GM12878 (cell line): ENCODE data around the gene BRD2. TPM values are rescaled to one million over a fixed set of nuclear protein-coding genes. Genes with fewer than 3 reads are reported as not detected.

Experiments used
- ATAC-seq: fragments of 200-7000 bp; cut with Tn5 transposase; 3 replicates; pipeline ENCODE4 v1.9.1; 2020; ENCODE audit warnings: mild to moderate bottlenecking, moderate library complexity
- BruUV-seq: library from RNA; stranded (reverse); fragments of 400-500 nt; replicated peaks from 2 replicates; lab custom pipeline; 2021; lab: Mats Ljungman, UMichigan
- CTCF ChIA-PET: fragments of 300-600 bp; sonication (Branson Sonifier 250); formaldehyde crosslinking; extraction: SDS; loops from one replicate; lab custom pipeline; 2021; ENCODE audit warnings: inconsistent platforms; lab: Yijun Ruan, JAX
- POLR2A ChIA-PET: fragments of 350-600 bp; formaldehyde crosslinking; extraction: SDS; loops from one replicate; lab custom pipeline; 2021; ENCODE audit warnings: inconsistent platforms; lab: Charles Lee
- RAD21 ChIA-PET: fragments of 300-600 bp; sonication (Branson Sonifier 250); formaldehyde crosslinking; loops from one replicate; lab custom pipeline; 2023; ENCODE audit warnings: antibody characterized with exemption; ENCODE audit not compliant: unreplicated experiment; lab: Charles Lee
- SMC1A ChIA-PET: fragments of 300-600 bp; sonication (Branson Sonifier 250); formaldehyde crosslinking; loops from one replicate; lab custom pipeline; 2023; ENCODE audit not compliant: unreplicated experiment, uncharacterized antibody; lab: Charles Lee
- DNase-seq: peaks from one replicate; pipeline ENCODE4 v3.0.0-alpha.2; 2011; ENCODE audit warnings: low read depth, low spot score
- FAIRE-seq: peaks from 3 replicates; lab custom pipeline; 2011; peaks lifted over from hg19 to GRCh38; lab: Jason Lieb, UNC
- H2AFZ ChIP-seq: 2 replicates; pipeline ENCODE4 v1.6.0; 2011; ENCODE audit warnings: low read depth, low read length, control low read depth; ENCODE audit not compliant: control insufficient read depth
- H3K27ac ChIP-seq: 2 replicates; pipeline ENCODE4 v1.5.1; 2011; ENCODE audit warnings: control low read depth; ENCODE audit not compliant: control insufficient read depth, insufficient read depth
- H3K27me3 ChIP-seq, 2 experiments: replicated peaks in 1 of 2; 2 replicates each; pipeline versions ENCODE4 v1.6.0 to v1.6.1; 2011; ENCODE audit warnings: low read length in 1 of 2; ENCODE audit not compliant: control insufficient read depth in 2 of 2, insufficient read depth in 2 of 2
- H3K36me3 ChIP-seq, 2 experiments: 2 replicates each; pipeline ENCODE4 v1.5.1; 2011; ENCODE audit warnings: low read length in 1 of 2; ENCODE audit not compliant: control insufficient read depth in 2 of 2, insufficient read depth in 2 of 2
- H3K4me1 ChIP-seq: 2 replicates; pipeline ENCODE4 v1.6.1; 2011; ENCODE audit warnings: mild to moderate bottlenecking, low read length, moderate library complexity, mixed read lengths; ENCODE audit not compliant: control insufficient read depth, insufficient read depth
- H3K4me2 ChIP-seq: 2 replicates; pipeline ENCODE4 v1.6.0; 2011; ENCODE audit warnings: control low read depth; ENCODE audit not compliant: control insufficient read depth, insufficient read depth
- H3K4me3 ChIP-seq: fragments of 200-600 bp; sonication (generic); 2 replicates; pipeline ENCODE4 v1.5.1; 2016
- H3K79me2 ChIP-seq: 2 replicates; pipeline ENCODE4 v1.6.0; 2011; ENCODE audit warnings: low read length; ENCODE audit not compliant: control insufficient read depth, insufficient read depth
- H3K9ac ChIP-seq: 2 replicates; pipeline ENCODE4 v1.8.0; 2011; ENCODE audit warnings: low read length, control low read depth, mixed read lengths; ENCODE audit not compliant: control insufficient read depth, insufficient read depth
- H3K9me3 ChIP-seq: replicated peaks from 3 replicates; pipeline ENCODE4 v1.5.1; 2011; ENCODE audit warnings: mild to moderate bottlenecking, low read length; ENCODE audit not compliant: control insufficient read depth, insufficient read depth
- H4K20me1 ChIP-seq: 2 replicates; pipeline ENCODE4 v1.6.0; 2011; ENCODE audit not compliant: control insufficient read depth, insufficient read depth
- ATF2 ChIP-seq: IDR thresholded peaks from 2 replicates; pipeline ENCODE4 v1.6.1; 2012; ENCODE audit warnings: low read length, inconsistent platforms
- CHD2 ChIP-seq: IDR thresholded peaks from 2 replicates; pipeline ENCODE4 v1.6.1; 2011; ENCODE audit warnings: low read depth, low read length, improper control_type of control experiment, borderline replicate concordance
- E2F8 ChIP-seq: fragments of 450-650 bp; IDR thresholded peaks from 2 replicates; pipeline ENCODE4 v1.6.1; 2018; ENCODE audit warnings: mild to moderate bottlenecking, low read depth, moderate library complexity; ENCODE audit not compliant: partially characterized antibody
- ETV6 ChIP-seq, 2 experiments: fragments of 450-650 bp in 1 of 2; IDR thresholded peaks in 1 of 2; conservative IDR thresholded peaks in 1 of 2; 2 replicates each; pipeline ENCODE4 v1.6.1; 2014; ENCODE audit warnings: antibody characterized with exemption in 1 of 2, borderline replicate concordance in 1 of 2, low read depth in 1 of 2, mild to moderate bottlenecking in 1 of 2, moderate library complexity in 1 of 2
- HDAC2 ChIP-seq: fragments of 200-600 bp; sonication (generic); IDR thresholded peaks from 2 replicates; pipeline ENCODE4 v1.6.1; 2017
- HSF1 ChIP-seq: fragments of 150-350 bp; IDR thresholded peaks from 2 replicates; pipeline ENCODE4 v1.6.1; 2014; ENCODE audit warnings: mild to moderate bottlenecking, low read depth, low read length
- JUNB ChIP-seq: IDR thresholded peaks from 2 replicates; pipeline ENCODE4 v1.6.1; 2016; ENCODE audit warnings: antibody characterized with exemption, mild to moderate bottlenecking
- MEF2B ChIP-seq: fragments of 450-650 bp; IDR thresholded peaks from 2 replicates; pipeline ENCODE4 v1.6.1; 2018; ENCODE audit warnings: mild to moderate bottlenecking, moderate library complexity; ENCODE audit not compliant: partially characterized antibody, poor library complexity, severe bottlenecking
- SP1 ChIP-seq: IDR thresholded peaks from one replicate; pipeline ENCODE4 v1.6.1; 2011; ENCODE audit warnings: low read depth, low read length
- TCF12 ChIP-seq: IDR thresholded peaks from 2 replicates; pipeline ENCODE4 v1.6.1; 2011; ENCODE audit warnings: low read depth, mild to moderate bottlenecking, low read length
- WRNIP1 ChIP-seq: IDR thresholded peaks from 2 replicates; pipeline ENCODE4 v1.6.1; 2011; ENCODE audit warnings: low read depth, low read length, improper control_type of control experiment, borderline replicate concordance
- WGBS: methylation state at CpG from one replicate; pipeline ENCODE4 v1.1.6; 2016; ENCODE audit warnings: low lambda C conversion rate; ENCODE audit not compliant: insufficient replicate concordance, insufficient coverage; ENCODE audit errors: missing lambda C conversion rate; 5-methylcytosine and 5-hydroxymethylcytosine counted together
- in situ Hi-C: fragments of 300-500 bp; cut with MboI; formaldehyde crosslinking; loops from 9 replicates; pipeline ENCODE4 v1.14.3; 2018; ENCODE audit warnings: mixed read lengths
- intact Hi-C: fragments of 100-400 bp; cut with micrococcal nuclease; formaldehyde crosslinking; loops from one replicate; pipeline ENCODE4 v1.14.2; 2022; ENCODE audit not compliant: unreplicated experiment
- polyA plus RNA-seq, 11 experiments: library from polyadenylated mRNA; depleted of rRNA in 4 of 11; unstranded in 6 of 11; stranded (reverse) in 5 of 11; fragments of >200 nt; fragmentation: Nextera tagmentation in 4 of 11; fragmentation: Illumina TruSeq in 1 of 11; extraction: Ambion mirVana in 4 of 11; extraction: Trizol in 1 of 11; gene quantifications; 1 replicate in 1 of 11; 2 replicates in 10 of 11; pipeline versions ENCODE4 v1.2.1 to v1.2.3, GENCODE V29; 2011 to 2016; ENCODE audit warnings: inconsistent platforms in 2 of 11, missing spikeins in 2 of 11, low read depth in 1 of 11
- total RNA-seq, 4 experiments: library from RNA; depleted of rRNA in 3 of 4; stranded (reverse); fragments of >200 nt in 3 of 4; fragmentation: Illumina TruSeq in 1 of 4; extraction: Trizol in 1 of 4; gene quantifications; 2 replicates each; pipeline versions ENCODE4 v1.2.1 to v1.2.3, GENCODE V29; 2013 to 2021

Gene BRD2
- total and polyA plus RNA-seq, 10 of the 15 experiments (the other 5 are each of a cell fraction or from before 2014, with no cell fraction given), result 32.2 to 239 (median 139) TPM

- WGBS, result 14% methylated on average over 10 of the region's 10 CpGs
- H3K9ac ChIP-seq, result peak within 1 kb of the TSS; percentile 72
- SMC1A ChIA-PET, result interaction anchor here (0.8 to 11.3 kb wide), 23 partner anchors 15 to 515 kb away, joined by 3 to 354 read pairs (median 5); partner anchors contain the start of genes BRD2, HLA-DMB, HLA-DPB1 and PSMB8
- no peaks in the 10 kb centered on the region for H3K27me3 ChIP-seq
- H2AFZ ChIP-seq, result peak within 1 kb of the TSS; percentile 35
- H3K79me2 ChIP-seq, result peaks cover 46% of the 10 kb centered on the region
- peaks cover 0 to 4% of the 10 kb centered on the region in 2 experiments; a peak in 2 of 4 replicates for H3K36me3 ChIP-seq
- H3K9me3 ChIP-seq, result no peaks in the 10 kb centered on the region
- H4K20me1 ChIP-seq, result no peaks in the 10 kb centered on the region
- POLR2A ChIA-PET, result interaction anchor here (0.6 to 13.5 kb wide), 26 partner anchors 9 to 761 kb away, joined by 3 to 486 read pairs (median 6); partner anchors contain the start of genes BRD2, GPSM3, HLA-DMB and HLA-DOA
- CTCF ChIA-PET, result interaction anchor here (0.7 to 13.5 kb wide), 37 partner anchors 13 to 824 kb away, joined by 3 to 532 read pairs (median 7); partner anchors contain the start of genes BRD2, HLA-DMB, HLA-DPA1 and PSMB8
- BruUV-seq, result TSS peak; percentile 90
- peaks cover 44% of the 10 kb centered on the region for H3K4me1 ChIP-seq
- in situ Hi-C loops (loop anchor here (25.0 kb wide), 2 partner anchors 1391 to 1709 kb away; partner anchors contain the start of gene LTA), intact Hi-C loops (loop anchor here (1.0 to 2.0 kb wide), 3 partner anchors 18 to 68 kb away; no protein-coding TSS in a partner anchor)
- peak within 1 kb of the TSS; percentile 85 for H3K4me2 ChIP-seq
- peak; percentile 99 for DNase-seq
- peak; percentile 59 for FAIRE-seq
- ATAC-seq, result peak; percentile 94
- peak within 1 kb of the TSS; percentile 98 for H3K4me3 ChIP-seq
- H3K27ac ChIP-seq, result peak within 1 kb of the TSS; percentile 90
- RAD21 ChIA-PET, result interaction anchor here (0.5 to 8.3 kb wide), 24 partner anchors 12 to 814 kb away, joined by 3 to 224 read pairs (median 5); partner anchors contain the start of genes BRD2, HLA-DMB, HLA-DOA and HLA-DPB1
- TF ChIP-seq ATF2 (no peak), ETV6 (conservative IDR thresholded peaks at IDR 0.05 in 1 of 2, IDR thresholded peaks at IDR 0.05 in 1 of 2; ENCODE audit: borderline replicate concordance in 1 of 2, low read depth in 1 of 2) (no peak), WRNIP1 (peak; percentile 97), MEF2B (no peak), HSF1 (no peak), HDAC2 (no peak), JUNB (no peak), TCF12 (peak; percentile 93), E2F8 (no peak), CHD2 (peak; percentile 40), SP1 (peak; percentile 68)
Measured at GRCh38 chr6:32952817-32953739, 15.3 kb upstream of the BRD2 start, which contains the start of gene HLA-DMA. Gene HLA-DMA (minus strand): TSS chr6:32953097. CDS start chr6:32953036, 61 bp downstream.
